Testis (tissue), 2 donors: Measurements from ENCODE around the gene IDUA.

Source experiments
- POLR2A ChIP-seq: fragments of 450-650 bp; IDR thresholded peaks from one replicate; pipeline ENCODE4 v1.6.1; 2017; ENCODE audit warnings: antibody characterized with exemption, mild to moderate bottlenecking, moderate library complexity
- TF ChIP-seq, protein P1 (sequence below), 3 experiments: fragments of 450-650 bp in 2 of 3; fragments of 200-600 bp in 1 of 3; sonication (generic) in 1 of 3; IDR thresholded peaks; one replicate each; pipeline ENCODE4 v1.5.1; 2016 to 2019; ENCODE audit warnings: antibody characterized with exemption in 3 of 3, mild to moderate bottlenecking in 2 of 3, moderate library complexity in 1 of 3

DNA sequence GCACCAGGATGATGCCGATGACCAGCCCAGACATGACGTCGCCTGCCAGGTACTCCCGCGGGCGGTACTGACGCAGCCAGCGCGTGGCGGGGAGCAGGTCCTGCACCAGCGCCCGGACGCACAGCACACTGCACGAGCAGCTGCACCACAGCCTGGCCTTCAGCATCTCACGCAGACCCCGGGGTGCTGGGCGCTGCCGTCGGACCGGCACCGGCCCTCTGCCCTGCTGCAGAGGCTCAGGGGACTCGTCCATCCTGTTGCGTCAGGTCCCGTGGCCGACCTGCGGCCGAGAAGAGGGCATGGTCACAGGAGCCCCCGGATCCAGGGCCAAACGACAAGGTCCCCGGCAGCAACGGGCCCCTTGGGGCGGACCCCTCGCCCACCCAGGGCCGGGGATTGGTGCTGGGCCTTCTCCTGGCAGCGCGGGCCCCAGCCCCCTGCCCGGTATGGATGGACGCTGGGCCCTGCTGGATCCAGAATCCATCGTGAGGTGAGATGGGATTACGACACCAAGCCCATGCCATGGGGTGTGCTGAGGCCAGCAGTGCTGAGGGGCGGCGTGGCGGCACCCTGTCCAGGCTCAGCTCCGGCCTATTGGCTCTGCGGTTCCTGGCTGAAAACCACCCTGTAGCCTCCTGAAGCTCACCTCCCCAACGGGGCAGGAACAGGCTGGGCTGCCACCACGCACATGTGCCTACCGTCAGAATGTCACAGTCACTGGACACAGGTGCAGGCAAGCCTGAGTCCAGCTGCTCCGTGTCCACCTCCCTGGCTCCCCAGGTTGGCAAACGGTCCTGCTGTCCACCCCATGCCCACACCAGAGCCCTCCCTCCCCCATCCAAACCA, 4.8 kb downstream of the IDUA start:
- TF ChIP-seq, protein P1, sequence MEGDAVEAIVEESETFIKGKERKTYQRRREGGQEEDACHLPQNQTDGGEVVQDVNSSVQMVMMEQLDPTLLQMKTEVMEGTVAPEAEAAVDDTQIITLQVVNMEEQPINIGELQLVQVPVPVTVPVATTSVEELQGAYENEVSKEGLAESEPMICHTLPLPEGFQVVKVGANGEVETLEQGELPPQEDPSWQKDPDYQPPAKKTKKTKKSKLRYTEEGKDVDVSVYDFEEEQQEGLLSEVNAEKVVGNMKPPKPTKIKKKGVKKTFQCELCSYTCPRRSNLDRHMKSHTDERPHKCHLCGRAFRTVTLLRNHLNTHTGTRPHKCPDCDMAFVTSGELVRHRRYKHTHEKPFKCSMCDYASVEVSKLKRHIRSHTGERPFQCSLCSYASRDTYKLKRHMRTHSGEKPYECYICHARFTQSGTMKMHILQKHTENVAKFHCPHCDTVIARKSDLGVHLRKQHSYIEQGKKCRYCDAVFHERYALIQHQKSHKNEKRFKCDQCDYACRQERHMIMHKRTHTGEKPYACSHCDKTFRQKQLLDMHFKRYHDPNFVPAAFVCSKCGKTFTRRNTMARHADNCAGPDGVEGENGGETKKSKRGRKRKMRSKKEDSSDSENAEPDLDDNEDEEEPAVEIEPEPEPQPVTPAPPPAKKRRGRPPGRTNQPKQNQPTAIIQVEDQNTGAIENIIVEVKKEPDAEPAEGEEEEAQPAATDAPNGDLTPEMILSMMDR (IDR thresholded peaks at IDR 0.05) = no peak
- no peak for TF ChIP-seq POLR2A
